Activated naive CD4-positive, alpha-beta T cell treated with anti-CD3 and anti-CD28 coated beads, Interleukin-2, amount 50 U/mL, for 72 hours (primary cell): ENCODE results near the gene C5orf63. TPM values are rescaled to one million over a fixed set of nuclear protein-coding genes. Genes with fewer than 3 reads are reported as not detected.
A peak's percentile ranks its signal among the peaks of the same experiment; 100 is the strongest.

Experiments
- ATAC-seq, 2 donors: fragments of 150-1000 bp; cut with Tn5 transposase; 2 replicates each; pipeline ENCODE4 v1.10.0; 2021; ENCODE audit warnings: mild to moderate bottlenecking in 2 of 2, moderate library complexity in 2 of 2
- DNase-seq, 2 donors: peaks; one replicate each; pipeline ENCODE4 v3.0.0; 2021 to 2022; ENCODE audit warnings: low spot score in 2 of 2
- H3K27ac Mint-ChIP-seq, 2 donors: one replicate each; pipeline ENCODE4 v1.8.0; 2022; ENCODE audit warnings: mild to moderate bottlenecking in 2 of 2, mixed read lengths in 2 of 2
- H3K36me3 Mint-ChIP-seq, 2 donors: one replicate each; pipeline ENCODE4 v1.8.0; 2022; ENCODE audit warnings: mixed read lengths in 2 of 2
- H3K9me3 Mint-ChIP-seq, 2 donors: one replicate each; pipeline ENCODE4 v1.8.0; 2022; ENCODE audit warnings: mixed read lengths in 2 of 2
- total RNA-seq, 2 donors: library from RNA; stranded (reverse); gene quantifications; one replicate each; pipeline ENCODE4 v1.2.3, GENCODE V29; 2022

C5orf63 gene
- total RNA-seq, 2 donors from 2014 or later, result 9.7 to 11.7 TPM

GRCh38 chr5:127084656-127085055 lies 11.4 kb upstream of the C5orf63 start:
- DNase-seq (no peak), ATAC-seq (no peak)
- Mint-ChIP-seq H3K9me3 (no peaks in the 10 kb centered on the region), H3K36me3 (no peaks in the 10 kb centered on the region), H3K27ac (no peak overlapping the region)

- H3K27ac Mint-ChIP-seq, result no peak overlapping the region
- DNase-seq, result no peak
- H3K36me3 Mint-ChIP-seq, result no peaks in the 10 kb centered on the region
- H3K9me3 Mint-ChIP-seq, result no peaks in the 10 kb centered on the region
- no peak for ATAC-seq
Measured at GRCh38 chr5:127083711-127084110, 10.4 kb upstream of the C5orf63 start.

- ATAC-seq (no peak), DNase-seq (no peak)
- H3K36me3 Mint-ChIP-seq, result no peaks in the 10 kb centered on the region
- peak overlapping the region in 1 of 2 donors; percentile 76 for H3K27ac Mint-ChIP-seq
- H3K9me3 Mint-ChIP-seq, result no peaks in the 10 kb centered on the region
Measured at GRCh38 chr5:127079994-127080491, 6.7 kb upstream of the C5orf63 start.

GRCh38 chr5:127077366-127077765 lies 4.1 kb upstream of the C5orf63 start:
- ATAC-seq (no peak), DNase-seq (no peak)
- no peak overlapping the region for H3K27ac Mint-ChIP-seq
- peaks cover 5 to 8% of the 10 kb centered on the region in 2 donors for H3K9me3 Mint-ChIP-seq
- H3K36me3 Mint-ChIP-seq, result peaks cover 13% of the 10 kb centered on the region in 2 donors

- H3K27ac Mint-ChIP-seq, result no peak overlapping the region
- peaks cover 5 to 8% of the 10 kb centered on the region in 2 donors for H3K9me3 Mint-ChIP-seq
- no peak for DNase-seq
- ATAC-seq, result no peak
- peaks cover 13% of the 10 kb centered on the region in 2 donors for H3K36me3 Mint-ChIP-seq
Measured at GRCh38 chr5:127076315-127077129, 3.2 kb upstream of the C5orf63 start.

GRCh38 chr5:127074466-127074865 lies 1.2 kb upstream of the C5orf63 start:
- peaks cover 5 to 8% of the 10 kb centered on the region in 2 donors for H3K9me3 Mint-ChIP-seq
- no peak overlapping the region for H3K27ac Mint-ChIP-seq
- H3K36me3 Mint-ChIP-seq, result peaks cover 13% of the 10 kb centered on the region in 2 donors
- ATAC-seq (no peak), DNase-seq (no peak)

- no peak for DNase-seq
- Mint-ChIP-seq H3K36me3 (peaks cover 13% of the 10 kb centered on the region in 2 donors), H3K9me3 (peaks cover 5 to 8% of the 10 kb centered on the region in 2 donors), H3K27ac (no peak overlapping the region)
- ATAC-seq, result no peak
Measured at GRCh38 chr5:127070243-127070642, 3.1 kb downstream of the C5orf63 start.

- ATAC-seq (no peak), DNase-seq (no peak)
- Mint-ChIP-seq H3K36me3 (peaks cover 8 to 9% of the 10 kb centered on the region in 2 donors), H3K9me3 (peaks cover 1 to 3% of the 10 kb centered on the region in 2 donors), H3K27ac (no peak overlapping the region)
Measured at GRCh38 chr5:127068493-127069214, 4.6 kb downstream of the C5orf63 start.

- no peak overlapping the region for H3K27ac Mint-ChIP-seq
- no peaks in the 10 kb centered on the region for H3K9me3 Mint-ChIP-seq
- ATAC-seq (peak in 1 of 2 donors; percentile 24), DNase-seq (no peak)
- no peaks in the 10 kb centered on the region for H3K36me3 Mint-ChIP-seq
Measured at GRCh38 chr5:127066721-127067120, 6.6 kb downstream of the C5orf63 start.

- no peak for DNase-seq
- Mint-ChIP-seq H3K36me3 (no peaks in the 10 kb centered on the region), H3K9me3 (no peaks in the 10 kb centered on the region), H3K27ac (no peak overlapping the region)
- ATAC-seq, result no peak
Measured at GRCh38 chr5:127064253-127064840, 9.0 kb downstream of the C5orf63 start.

GRCh38 chr5:127063257-127063913 lies 9.9 kb downstream of the C5orf63 start:
- H3K27ac Mint-ChIP-seq, result no peak overlapping the region
- H3K36me3 Mint-ChIP-seq, result peaks cover 0 to 5% of the 10 kb centered on the region in 2 donors
- DNase-seq (no peak), ATAC-seq (no peak)
- no peaks in the 10 kb centered on the region for H3K9me3 Mint-ChIP-seq

- Mint-ChIP-seq H3K9me3 (no peaks in the 10 kb centered on the region), H3K27ac (no peak overlapping the region), H3K36me3 (peaks cover under 1 to 5% of the 10 kb centered on the region in 2 donors)
- no peak for DNase-seq
- no peak for ATAC-seq
Measured at GRCh38 chr5:127061956-127062355, 11.3 kb downstream of the C5orf63 start.

- peaks cover 4 to 5% of the 10 kb centered on the region in 2 donors for H3K36me3 Mint-ChIP-seq
- DNase-seq (no peak), ATAC-seq (no peak)
- no peaks in the 10 kb centered on the region for H3K9me3 Mint-ChIP-seq
- H3K27ac Mint-ChIP-seq, result no peak overlapping the region
Measured at GRCh38 chr5:127061537-127061936, 11.8 kb downstream of the C5orf63 start.

- DNase-seq (no peak), ATAC-seq (no peak)
- Mint-ChIP-seq H3K27ac (no peak overlapping the region), H3K9me3 (peaks cover 0 to 6% of the 10 kb centered on the region in 2 donors), H3K36me3 (peaks cover 13 to 14% of the 10 kb centered on the region in 2 donors)
Measured at GRCh38 chr5:127060470-127060985, 12.8 kb downstream of the C5orf63 start.

GRCh38 chr5:127056896-127057295 lies 16.4 kb downstream of the C5orf63 start:
- ATAC-seq (no peak), DNase-seq (no peak)
- Mint-ChIP-seq H3K36me3 (peaks cover 19 to 26% of the 10 kb centered on the region in 2 donors), H3K9me3 (peaks cover 0 to 6% of the 10 kb centered on the region in 2 donors), H3K27ac (no peak overlapping the region)

- ATAC-seq, result no peak
- Mint-ChIP-seq H3K27ac (no peak overlapping the region), H3K36me3 (peaks cover 19 to 26% of the 10 kb centered on the region in 2 donors), H3K9me3 (peaks cover 0 to 6% of the 10 kb centered on the region in 2 donors)
- no peak for DNase-seq
Measured at GRCh38 chr5:127055880-127056653, 17.2 kb downstream of the C5orf63 start.
